ENCODE results near the gene CYP27A1.
"Not testable (repeated sequence)": the region's sequence is repeated elsewhere in the genome, so short reads cannot be mapped to it uniquely, and the experiment has no call there.

The CYP27A1 gene

GRCh38 chr2:218781691-218782527 lies at the start of gene CYP27A1:
Gene CYP27A1 (plus strand): TSS chr2:218782147. CDS start chr2:218782183, 36 bp downstream.
- DNase-seq = no peak

- no peak for DNase-seq
These were observed 49.2 kb upstream of the CYP27A1 start for GRCh38 chr2:218732761-218733158.

GRCh38 chr2:218733171-218734021 lies 48.6 kb upstream of the CYP27A1 start:
- DNase-seq = no peak

- DNase-seq = no peak
These were observed 47.6 kb upstream of the CYP27A1 start for GRCh38 chr2:218734190-218734975.

- DNase-seq = no peak
These were observed 45.4 kb upstream of the CYP27A1 start for GRCh38 chr2:218736531-218736930.

GRCh38 chr2:218743068-218743467 lies 38.9 kb upstream of the CYP27A1 start:
- no peak for DNase-seq

GRCh38 chr2:218744615-218745014 lies 37.3 kb upstream of the CYP27A1 start:
- no peak for DNase-seq

- no peak for DNase-seq
These were observed 36.8 kb upstream of the CYP27A1 start for GRCh38 chr2:218745160-218745558.

GRCh38 chr2:218745559-218746469 lies 36.1 kb upstream of the CYP27A1 start:
- no peak for DNase-seq

GRCh38 chr2:218746470-218746795 lies 35.5 kb upstream of the CYP27A1 start:
- no peak for DNase-seq

- DNase-seq = no peak
These were observed 35.0 kb upstream of the CYP27A1 start for GRCh38 chr2:218746960-218747359.

GRCh38 chr2:218748741-218749441 lies 33.1 kb upstream of the CYP27A1 start:
- DNase-seq = no peak

- no peak for DNase-seq
These were observed 27.7 kb upstream of the CYP27A1 start for GRCh38 chr2:218754201-218754600.

GRCh38 chr2:218754781-218755180 lies 27.2 kb upstream of the CYP27A1 start:
- DNase-seq = no peak

GRCh38 chr2:218755198-218755566 lies 26.8 kb upstream of the CYP27A1 start:
- DNase-seq = no peak

- no peak for DNase-seq
These were observed 26.2 kb upstream of the CYP27A1 start for GRCh38 chr2:218755567-218756404.

GRCh38 chr2:218756599-218757377 lies 25.2 kb upstream of the CYP27A1 start:
- no peak for DNase-seq

- DNase-seq = no peak
These were observed 20.2 kb upstream of the CYP27A1 start for GRCh38 chr2:218761795-218762194.

GRCh38 chr2:218772759-218773158 lies 9.2 kb upstream of the CYP27A1 start:
- DNase-seq = not testable (repeated sequence)

- no peak for DNase-seq
These were observed 8.1 kb upstream of the CYP27A1 start for GRCh38 chr2:218773881-218774280.

All from NCI-H2107 (cell line).